ENCODE data around the gene CRIM1. TPM values are rescaled to one million over a fixed set of nuclear protein-coding genes. Genes with fewer than 3 reads are reported as not detected.
A peak's percentile ranks its signal among the peaks of the same experiment; 100 is the strongest.

The CRIM1 gene
- total RNA-seq, 1 experiment from 2014 or later = 27.6 TPM

DNA sequence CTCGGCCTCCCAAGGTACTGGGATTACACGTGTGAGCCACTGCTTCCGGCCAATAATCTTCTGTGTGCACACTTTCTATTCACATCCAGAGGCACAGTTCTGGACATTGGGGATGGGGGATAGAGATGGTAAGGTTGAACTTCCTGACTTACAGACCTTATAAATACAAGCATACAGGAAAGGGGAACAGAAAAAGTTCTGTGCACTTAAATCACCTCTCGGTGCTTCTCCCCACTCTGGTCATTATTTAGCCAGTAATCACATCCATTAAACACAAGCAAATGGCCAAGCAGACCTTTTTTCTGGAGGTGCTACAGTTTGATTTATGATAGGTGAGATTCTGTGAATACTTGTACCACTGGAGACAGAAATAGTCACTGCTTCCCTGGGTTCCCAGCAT is 110.6 kb downstream of the CRIM1 start:
- no peak overlapping the region for H2BK12ac ChIP-seq (ENCODE audit: insufficient read length, low read depth, low read length)
- H3K18ac ChIP-seq (ENCODE audit: insufficient read length, low read depth, low read length) = no peak overlapping the region
- Mint-ChIP-seq H3K9me3 (no peaks in the 10 kb centered on the region), H3K4me3 (no peak overlapping the region), H3K27me3 (ENCODE audit: low read depth) (no peaks in the 10 kb centered on the region), H3K27ac (peak overlapping the region in 1 of 3 experiments; percentile 62; a peak in 1 of 7 replicates), H3K36me3 (ENCODE audit: insufficient read depth in 1 of 3, low read depth in 3 of 3) (peaks cover 11 to 33% (median 25%) of the 10 kb centered on the region in 3 experiments; a peak in 6 of 7 replicates), H3K4me1 (peaks cover 17 to 29% of the 10 kb centered on the region in 2 experiments)
- no peaks in the 10 kb centered on the region for H3K23me2 ChIP-seq (ENCODE audit: insufficient read length, low read depth, low read length, poor library complexity, severe bottlenecking)
- no peak overlapping the region for H3K27ac ChIP-seq (ENCODE audit: insufficient read length, low read depth, low read length)
- H3K56ac ChIP-seq (ENCODE audit: insufficient read length, low read depth, low read length) = no peak overlapping the region
- H3K79me2 ChIP-seq (ENCODE audit: insufficient read depth, low read length) = no peaks in the 10 kb centered on the region; the same call in 1 of the 2 replicates
- H3K27me3 ChIP-seq (ENCODE audit: insufficient read depth, low read length) = no peaks in the 10 kb centered on the region
- H3K4me1 ChIP-seq (ENCODE audit: insufficient read depth, low read length) = peaks cover 14% of the 10 kb centered on the region
- no peak overlapping the region for H3K9ac ChIP-seq (ENCODE audit: extremely low read depth, insufficient read length, low read length)
- H3K4ac ChIP-seq (ENCODE audit: low read depth, low read length) = no peak overlapping the region
- H4K8ac ChIP-seq (replicated peaks; ENCODE audit: insufficient read length, low read depth, low read length) = no peak overlapping the region
- whole genome bisulfite sequencing (ENCODE audit: extremely low coverage, insufficient read length, low lambda C conversion rate) = no CpG with 5 or more reads among the region's 4 CpGs
- peaks cover 3% of the 10 kb centered on the region for H3K79me1 ChIP-seq (ENCODE audit: insufficient read depth, low read depth, low read length, poor library complexity, severe bottlenecking)
- no peak overlapping the region for H3K14ac ChIP-seq (ENCODE audit: insufficient read depth, low read length)
- no peak overlapping the region for H3K23ac ChIP-seq (ENCODE audit: insufficient read length, low read depth, low read length)
- no peak overlapping the region for H4K5ac ChIP-seq (ENCODE audit: insufficient read length, low read depth, low read length)
- H2BK20ac ChIP-seq (ENCODE audit: low read depth, low read length, poor library complexity, severe bottlenecking) = no peak overlapping the region
- no peak overlapping the region for H3T11ph ChIP-seq (ENCODE audit: low read length)
- H3K4me2 ChIP-seq (ENCODE audit: insufficient read depth, insufficient read length, low read length) = no peak overlapping the region
- H2BK15ac ChIP-seq (ENCODE audit: low read depth, low read length) = no peak overlapping the region
- H4K20me1 ChIP-seq (ENCODE audit: control insufficient read depth, insufficient read depth, insufficient read length) = no peaks in the 10 kb centered on the region
- H2BK120ac ChIP-seq (ENCODE audit: low read depth, low read length, poor library complexity, severe bottlenecking) = no peak overlapping the region
- TF ChIP-seq, protein P1, sequence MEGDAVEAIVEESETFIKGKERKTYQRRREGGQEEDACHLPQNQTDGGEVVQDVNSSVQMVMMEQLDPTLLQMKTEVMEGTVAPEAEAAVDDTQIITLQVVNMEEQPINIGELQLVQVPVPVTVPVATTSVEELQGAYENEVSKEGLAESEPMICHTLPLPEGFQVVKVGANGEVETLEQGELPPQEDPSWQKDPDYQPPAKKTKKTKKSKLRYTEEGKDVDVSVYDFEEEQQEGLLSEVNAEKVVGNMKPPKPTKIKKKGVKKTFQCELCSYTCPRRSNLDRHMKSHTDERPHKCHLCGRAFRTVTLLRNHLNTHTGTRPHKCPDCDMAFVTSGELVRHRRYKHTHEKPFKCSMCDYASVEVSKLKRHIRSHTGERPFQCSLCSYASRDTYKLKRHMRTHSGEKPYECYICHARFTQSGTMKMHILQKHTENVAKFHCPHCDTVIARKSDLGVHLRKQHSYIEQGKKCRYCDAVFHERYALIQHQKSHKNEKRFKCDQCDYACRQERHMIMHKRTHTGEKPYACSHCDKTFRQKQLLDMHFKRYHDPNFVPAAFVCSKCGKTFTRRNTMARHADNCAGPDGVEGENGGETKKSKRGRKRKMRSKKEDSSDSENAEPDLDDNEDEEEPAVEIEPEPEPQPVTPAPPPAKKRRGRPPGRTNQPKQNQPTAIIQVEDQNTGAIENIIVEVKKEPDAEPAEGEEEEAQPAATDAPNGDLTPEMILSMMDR (conservative IDR thresholded peaks at IDR 0.05) = no peak
- H2AFZ ChIP-seq (ENCODE audit: low read length) = no peak overlapping the region
- H2BK5ac ChIP-seq (ENCODE audit: insufficient read length, low read length) = no peak overlapping the region
- no peak overlapping the region for H2AK5ac ChIP-seq (ENCODE audit: insufficient read length, low read length)
- H3K9me3 ChIP-seq (ENCODE audit: control insufficient read depth, low read depth, low read length) = no peaks in the 10 kb centered on the region
- no peak for DNase-seq
- H4K91ac ChIP-seq (ENCODE audit: insufficient read length, low read depth, low read length) = no peak overlapping the region
